IMR-90 (cell line): ENCODE measurements around the gene SMC4. TPM values are rescaled to one million over a fixed set of nuclear protein-coding genes. Genes with fewer than 3 reads are reported as not detected.

Source experiments
- ATAC-seq: fragments of 200-7000 bp; cut with Tn5 transposase; 2 replicates; pipeline ENCODE4 v1.9.1; 2020; ENCODE audit warnings: low read depth, mild to moderate bottlenecking, moderate library complexity
- BruUV-seq: library from RNA; stranded (reverse); fragments of 400-500 nt; replicated peaks from 2 replicates; lab custom pipeline; 2021; lab: Mats Ljungman, UMichigan
- CTCF ChIA-PET: fragments of 300-600 bp; formaldehyde crosslinking; extraction: SDS; loops from one replicate; lab custom pipeline; 2021; ENCODE audit warnings: antibody characterized with exemption; lab: Yijun Ruan, JAX
- POLR2A ChIA-PET: fragments of 300-600 bp; sonication (Branson Sonifier 250); formaldehyde crosslinking; loops from one replicate; lab custom pipeline; 2022; ENCODE audit warnings: antibody characterized with exemption; ENCODE audit not compliant: unreplicated experiment; lab: Charles Lee
- DNase-seq: peaks from one replicate; pipeline ENCODE4 v3.0.0; 2013
- H2AFZ ChIP-seq: replicated peaks from 2 replicates; pipeline ENCODE3; 2013; ENCODE audit warnings: low read length, mild to moderate bottlenecking; ENCODE audit not compliant: poor library complexity
- H2AK5ac ChIP-seq: 2 replicates; pipeline ENCODE4 v1.6.1; 2013; ENCODE audit warnings: low read depth, low read length, inconsistent platforms
- H2AK9ac ChIP-seq: replicated peaks from 2 replicates; pipeline ENCODE3; 2013; ENCODE audit warnings: mild to moderate bottlenecking, low read depth, low read length, moderate library complexity; ENCODE audit not compliant: poor library complexity
- H2BK120ac ChIP-seq: 2 replicates; pipeline ENCODE4 v1.6.1; 2013; ENCODE audit warnings: low read depth, low read length, inconsistent platforms
- H2BK15ac ChIP-seq: 3 replicates; pipeline ENCODE4 v1.6.1; 2013; ENCODE audit warnings: low read depth, low read length, inconsistent platforms
- H2BK20ac ChIP-seq: 2 replicates; pipeline ENCODE4 v1.6.1; 2013; ENCODE audit warnings: low read depth, mild to moderate bottlenecking, inconsistent platforms, low read length, moderate library complexity
- H2BK5ac ChIP-seq: 2 replicates; pipeline ENCODE4 v1.6.1; 2013; ENCODE audit warnings: mild to moderate bottlenecking, low read depth, low read length, inconsistent platforms; ENCODE audit not compliant: poor library complexity, severe bottlenecking
- H3K14ac ChIP-seq: replicated peaks from 2 replicates; pipeline ENCODE4 v1.6.1; 2013; ENCODE audit warnings: low read depth, low read length, inconsistent platforms
- H3K18ac ChIP-seq: 2 replicates; pipeline ENCODE4 v1.6.1; 2013; ENCODE audit warnings: low read depth, low read length, control low read depth
- H3K23ac ChIP-seq: 2 replicates; pipeline ENCODE4 v1.6.1; 2013; ENCODE audit warnings: low read depth, low read length, inconsistent platforms
- H3K27ac ChIP-seq: 2 replicates; pipeline ENCODE4 v1.5.1; 2013; ENCODE audit warnings: mild to moderate bottlenecking, control low read depth, low read length; ENCODE audit not compliant: insufficient read depth
- H3K27me3 ChIP-seq: 2 replicates; pipeline ENCODE4 v1.6.1; 2013; ENCODE audit warnings: low read length; ENCODE audit not compliant: control insufficient read depth, insufficient read depth
- H3K36me3 ChIP-seq: 2 replicates; pipeline ENCODE4 v1.6.1; 2013; ENCODE audit warnings: low read length, mixed read lengths; ENCODE audit not compliant: control insufficient read depth, insufficient read depth
- H3K4ac ChIP-seq: 2 replicates; pipeline ENCODE4 v1.6.1; 2013; ENCODE audit warnings: low read depth, low read length, inconsistent platforms
- H3K4me1 ChIP-seq: 2 replicates; pipeline ENCODE4 v1.6.1; 2013; ENCODE audit warnings: low read length, mixed read lengths; ENCODE audit not compliant: control insufficient read depth, insufficient read depth
- H3K4me2 ChIP-seq: 2 replicates; pipeline ENCODE4 v1.6.1; 2013; ENCODE audit warnings: low read depth, mild to moderate bottlenecking, control low read depth, low read length, moderate library complexity
- H3K4me3 ChIP-seq: 2 replicates; pipeline ENCODE4 v1.5.1; 2013; ENCODE audit warnings: low read depth, mild to moderate bottlenecking, control low read depth, low read length, moderate library complexity; ENCODE audit not compliant: insufficient read depth
- H3K56ac ChIP-seq: 2 replicates; pipeline ENCODE4 v1.6.1; 2013; ENCODE audit warnings: low read length, inconsistent platforms; ENCODE audit not compliant: insufficient read depth; ENCODE audit errors: extremely low read depth
- H3K79me1 ChIP-seq, 2 experiments: 2 replicates each; pipeline ENCODE4 v1.6.1; 2013; ENCODE audit warnings: low read length in 2 of 2, inconsistent platforms in 1 of 2, low read depth in 1 of 2
- H3K9ac ChIP-seq: 2 replicates; pipeline ENCODE4 v1.6.1; 2013; ENCODE audit warnings: low read depth, low read length, control low read depth
- H3K9me1 ChIP-seq: 2 replicates; pipeline ENCODE4 v1.6.1; 2013; ENCODE audit warnings: low read length, inconsistent platforms; ENCODE audit not compliant: insufficient read depth
- H3K9me3 ChIP-seq: 2 replicates; pipeline ENCODE4 v1.6.1; 2013; ENCODE audit warnings: low read length; ENCODE audit not compliant: control insufficient read depth, insufficient read depth
- H4K20me1 ChIP-seq: 2 replicates; pipeline ENCODE4 v1.6.1; 2013; ENCODE audit warnings: low read length, inconsistent platforms; ENCODE audit not compliant: insufficient read depth
- H4K5ac ChIP-seq: 2 replicates; pipeline ENCODE4 v1.6.1; 2013; ENCODE audit warnings: mild to moderate bottlenecking, low read depth, low read length, control low read depth
- H4K8ac ChIP-seq, 2 experiments: 2 replicates each; pipeline ENCODE4 v1.6.1; 2013; ENCODE audit warnings: low read depth in 2 of 2, low read length in 2 of 2, control low read depth in 1 of 2, inconsistent platforms in 1 of 2
- H4K91ac ChIP-seq: 2 replicates; pipeline ENCODE4 v1.6.1; 2013; ENCODE audit warnings: low read depth, low read length, inconsistent platforms; ENCODE audit not compliant: insufficient read depth
- CEBPB ChIP-seq: IDR thresholded peaks from 2 replicates; pipeline ENCODE4 v1.6.1; 2012; ENCODE audit warnings: low read depth, low read length, improper control_type of control experiment
- CTCF ChIP-seq: conservative IDR thresholded peaks from 2 replicates; pipeline ENCODE4 v1.5.1; 2012; ENCODE audit warnings: mild to moderate bottlenecking, low read depth, low read length, improper control_type of control experiment
- MAFK ChIP-seq: IDR thresholded peaks from 2 replicates; pipeline ENCODE4 v1.6.1; 2012; ENCODE audit warnings: low read depth, low read length, improper control_type of control experiment
- MAZ ChIP-seq: IDR thresholded peaks from 2 replicates; pipeline ENCODE4 v1.6.1; 2012; ENCODE audit warnings: low read depth, mild to moderate bottlenecking, low read length, improper control_type of control experiment, moderate library complexity, borderline replicate concordance
- MXI1 ChIP-seq: IDR thresholded peaks from 2 replicates; pipeline ENCODE4 v1.6.1; 2012; ENCODE audit warnings: low read depth, mild to moderate bottlenecking, low read length, moderate library complexity, borderline replicate concordance
- NFE2L2 ChIP-seq: fragments of 150-350 bp; IDR thresholded peaks from 2 replicates; pipeline ENCODE4 v1.6.1; 2016; ENCODE audit warnings: low read depth, mild to moderate bottlenecking, low read length
- WGBS, 2 experiments: methylation state at CpG; one replicate each; pipeline versions ENCODE4 v1.1.5 to v1.1.7; 2013; ENCODE audit warnings: missing lambda C conversion rate in 2 of 2; ENCODE audit not compliant: insufficient read length in 1 of 2; ENCODE audit errors: extremely low coverage in 2 of 2; 5-methylcytosine and 5-hydroxymethylcytosine counted together
- dilution Hi-C: fragments of 300-500 bp; cut with HindIII; formaldehyde crosslinking; loops from one replicate; pipeline ENCODE4 v1.14.3; 2018; ENCODE audit warnings: low sequenced_read_pairs; ENCODE audit not compliant: unreplicated experiment
- in situ Hi-C: fragments of 300-500 bp; cut with MboI; formaldehyde crosslinking; loops from 3 replicates; pipeline ENCODE4 v1.14.3; 2019; ENCODE audit warnings: low sequenced_read_pairs, inconsistent platforms, mixed read lengths
- intact Hi-C: fragments of 100-400 bp; cut with micrococcal nuclease; formaldehyde crosslinking; loops from 2 replicates; pipeline ENCODE4 v1.10.0; 2022
- polyA plus RNA-seq, 3 experiments: library from polyadenylated mRNA; depleted of rRNA; stranded (reverse); fragments of >200 nt; gene quantifications; 2 replicates each; pipeline ENCODE4 v1.2.3, GENCODE V29; 2012; ENCODE audit warnings: low replicate concordance in 1 of 3
- total RNA-seq: library from RNA; depleted of rRNA; stranded (reverse); fragments of >200 nt; gene quantifications from 2 replicates; pipeline ENCODE4 v1.2.3, GENCODE V29; 2012

Gene SMC4
- total and polyA plus RNA-seq, 2 of the 4 experiments (the other 2 are of a cell fraction), result 48.8 to 50.1 TPM

GRCh38 chr3:160458151-160458550, 58.7 kb downstream of the SMC4 start:
- H3K4me2 ChIP-seq, result no peak overlapping the region
- no peak overlapping the region for H4K91ac ChIP-seq
- no peak overlapping the region for H2BK5ac ChIP-seq
- no peaks in the 10 kb centered on the region for H3K36me3 ChIP-seq
- no peak overlapping the region for H2AK9ac ChIP-seq
- H2BK15ac ChIP-seq, result no peak overlapping the region
- no TSS peak for BruUV-seq
- ChIA-PET CTCF (no interaction called here), POLR2A (no interaction called here)
- no peaks in the 10 kb centered on the region for H3K9me3 ChIP-seq
- no peak overlapping the region for H2AK5ac ChIP-seq
- no peak overlapping the region for H2AFZ ChIP-seq
- intact Hi-C loops (no loop called here), in situ Hi-C loops (no loop called here), dilution Hi-C loops (no loop called here)
- H3K4me1 ChIP-seq, result no peaks in the 10 kb centered on the region
- H3K4ac ChIP-seq, result no peak overlapping the region; the same call in 1 of the 2 replicates
- H3K9ac ChIP-seq, result no peak overlapping the region
- H3K27me3 ChIP-seq, result no peaks in the 10 kb centered on the region
- H3K56ac ChIP-seq, result no peak overlapping the region
- no peak overlapping the region for H2BK120ac ChIP-seq
- no peak overlapping the region for H3K23ac ChIP-seq
- H3K27ac ChIP-seq, result no peak overlapping the region
- H4K8ac ChIP-seq, result no peak overlapping the region
- ATAC-seq (no peak), DNase-seq (no peak)
- no peak overlapping the region for H2BK20ac ChIP-seq
- H3K79me1 ChIP-seq, result no peaks in the 10 kb centered on the region
- H3K4me3 ChIP-seq, result no peak overlapping the region
- TF ChIP-seq NFE2L2 (no peak), CTCF (no peak), CEBPB (no peak), MAZ (no peak), MAFK (no peak), MXI1 (no peak)
- no peak overlapping the region for H4K5ac ChIP-seq
- no peak overlapping the region for H3K14ac ChIP-seq
- no peaks in the 10 kb centered on the region for H4K20me1 ChIP-seq
- no peaks in the 10 kb centered on the region; the same call in 1 of the 2 replicates for H3K9me1 ChIP-seq
- H3K18ac ChIP-seq, result no peak overlapping the region
- WGBS, 2 experiments, result 63% methylated on average over 2 of the region's 4 CpGs; no CpG with 5 or more reads in 1 of the 2 experiments
